Natural killer cell treated with Interleukin-12 subunit alpha and Interleukin-12 subunit beta and Interleukin-15 and Interleukin-18, amount 100 ng/mL, for 72 hours (primary cell): ENCODE measurements around the gene CARD9. TPM values are rescaled to one million over a fixed set of nuclear protein-coding genes. Genes with fewer than 3 reads are reported as not detected.

Experiments
- ATAC-seq, 2 donors: fragments of 150-1000 bp; cut with Tn5 transposase in 1 of 2; sonication (Bioruptor Pico), chemical (Tn5 transposase) in 1 of 2; 2 replicates each; pipeline ENCODE4 v1.10.0; 2021
- DNase-seq: peaks from one replicate; pipeline ENCODE4 v3.0.0; 2022; ENCODE audit warnings: low spot score
- H3K27ac Mint-ChIP-seq, 2 donors: 1 replicate in 1 of 2; 2 replicates in 1 of 2; pipeline ENCODE4 v1.8.0; 2022; ENCODE audit warnings: mixed read lengths in 2 of 2, mild to moderate bottlenecking in 1 of 2, moderate library complexity in 1 of 2
- H3K27me3 Mint-ChIP-seq, 2 donors: 1 replicate in 1 of 2; 2 replicates in 1 of 2; pipeline ENCODE4 v1.8.0; 2022; ENCODE audit warnings: mixed read lengths in 2 of 2
- H3K36me3 Mint-ChIP-seq: one replicate; pipeline ENCODE4 v1.8.0; 2022; ENCODE audit warnings: mixed read lengths
- H3K4me1 Mint-ChIP-seq, 2 donors: 1 replicate in 1 of 2; 2 replicates in 1 of 2; pipeline ENCODE4 v1.8.0; 2022; ENCODE audit warnings: low read depth in 2 of 2, mixed read lengths in 2 of 2, mild to moderate bottlenecking in 1 of 2
- H3K4me3 Mint-ChIP-seq: one replicate; pipeline ENCODE4 v1.8.0; 2022; ENCODE audit warnings: mixed read lengths
- H3K9me3 Mint-ChIP-seq: 2 replicates; pipeline ENCODE4 v1.8.0; 2022; ENCODE audit warnings: mixed read lengths
- total RNA-seq, 2 donors: library from RNA; stranded (reverse); gene quantifications; one replicate each; pipeline ENCODE4 v1.2.3, GENCODE V29; 2022

The CARD9 gene
- total RNA-seq, 2 donors from 2014 or later = 2.8 to 9.4 TPM

DNA sequence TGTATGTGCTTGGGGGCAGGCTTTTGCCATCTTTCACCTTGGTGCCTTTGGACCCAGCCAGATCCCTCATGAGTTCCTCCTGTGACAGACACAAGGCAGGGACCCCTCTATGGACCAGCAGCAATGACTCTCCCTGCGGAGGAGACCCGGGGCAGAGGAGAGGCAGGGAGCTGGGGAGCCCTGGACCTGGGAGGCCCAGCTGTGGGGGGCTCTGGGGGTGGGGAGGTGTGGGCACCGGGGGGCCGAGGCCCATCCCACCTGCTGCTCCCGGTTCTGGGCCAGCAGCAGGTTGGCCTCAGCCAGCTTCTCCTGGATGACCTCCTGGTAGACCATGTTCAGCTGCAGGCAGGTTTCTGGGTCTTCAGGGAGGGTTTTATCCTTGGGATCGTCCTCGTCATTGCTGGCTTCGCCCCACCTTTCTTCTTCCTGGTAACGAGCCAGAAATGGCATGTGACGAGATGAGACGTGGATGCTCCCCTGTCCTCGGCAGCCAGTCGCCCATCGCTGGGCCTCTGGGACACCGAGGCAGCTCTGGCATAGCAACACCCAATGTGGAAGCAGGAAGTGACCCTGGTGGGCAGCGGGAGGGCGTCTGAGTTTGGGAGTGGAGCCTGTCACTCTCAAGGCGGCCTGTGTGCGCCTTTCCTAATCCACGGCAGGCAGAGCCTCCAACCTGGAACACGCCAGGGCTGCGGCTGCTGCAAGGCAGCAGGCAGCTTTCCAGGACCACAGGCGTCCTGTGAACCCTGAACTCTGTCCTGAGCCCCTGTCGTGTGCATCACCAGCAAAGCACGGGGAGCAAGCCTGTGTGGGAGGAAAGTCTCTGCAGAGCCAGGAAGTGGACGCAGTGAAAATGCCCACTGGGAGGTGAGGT is 22.1 kb upstream of the CARD9 start:
- Mint-ChIP-seq H3K27ac (no peak overlapping the region), H3K4me3 (no peak overlapping the region), H3K9me3 (no peaks in the 10 kb centered on the region), H3K4me1 (peaks cover 13% of the 10 kb centered on the region in 2 donors), H3K27me3 (no peaks in the 10 kb centered on the region), H3K36me3 (peaks cover 6% of the 10 kb centered on the region)
- DNase-seq (no peak), ATAC-seq (no peak)

DNA sequence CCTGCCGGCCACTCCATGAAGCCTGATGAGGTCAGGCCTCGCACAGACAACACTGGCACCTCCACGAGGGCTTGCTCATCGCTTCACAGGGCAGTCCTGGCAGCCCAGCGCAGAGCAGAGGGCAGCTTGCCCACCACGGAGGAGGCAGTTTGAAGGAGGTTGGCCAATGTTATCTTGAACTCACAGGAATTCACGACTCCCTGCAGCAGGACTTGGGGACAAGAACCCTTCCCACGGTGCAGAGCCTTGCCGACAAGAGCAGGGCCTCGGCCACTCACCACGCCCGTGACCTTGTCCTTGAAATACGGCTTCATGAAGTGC is 21.5 kb upstream of the CARD9 start:
- Mint-ChIP-seq H3K9me3 (no peaks in the 10 kb centered on the region), H3K27me3 (no peaks in the 10 kb centered on the region), H3K36me3 (peaks cover 8% of the 10 kb centered on the region), H3K4me3 (no peak overlapping the region), H3K27ac (no peak overlapping the region), H3K4me1 (peaks cover 12 to 13% of the 10 kb centered on the region in 2 donors)
- ATAC-seq = no peak
- no peak for DNase-seq

DNA sequence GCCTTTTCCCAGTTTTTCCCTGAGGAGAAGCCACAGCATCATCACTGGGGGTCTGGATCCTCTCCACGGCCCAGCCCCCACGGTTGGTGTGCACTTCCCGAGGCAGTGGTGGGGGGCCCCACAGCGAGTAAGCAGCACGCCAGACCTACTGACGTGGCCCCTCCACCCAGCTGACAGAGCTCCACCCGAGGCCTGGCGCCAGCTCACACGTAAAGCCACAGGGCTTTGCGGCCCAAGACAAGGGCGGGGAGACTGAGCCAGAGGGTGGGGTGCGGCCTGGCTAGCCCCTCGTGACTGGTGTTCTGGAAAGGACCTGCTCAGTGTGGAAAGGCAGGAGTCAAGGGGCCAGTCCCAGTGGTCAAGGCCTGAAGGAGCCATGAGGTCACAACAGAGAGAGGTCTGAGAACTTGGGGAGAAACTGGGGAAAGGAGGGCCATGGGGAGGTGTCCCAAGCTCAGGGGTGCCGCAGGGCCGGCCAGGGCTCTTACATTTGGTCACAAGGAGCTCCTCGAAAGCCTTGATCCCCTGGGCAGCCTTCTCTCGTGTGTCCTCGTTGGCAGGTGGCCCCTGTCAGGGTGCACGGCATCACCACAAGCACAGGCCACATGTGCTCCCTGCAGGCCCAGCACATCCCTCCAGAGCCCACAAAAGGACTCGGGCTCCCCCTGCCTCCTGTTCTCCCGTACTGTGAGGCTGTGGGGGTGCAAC is 21.0 kb upstream of the CARD9 start:
- DNase-seq = no peak
- Mint-ChIP-seq H3K27ac (no peak overlapping the region), H3K4me3 (no peak overlapping the region), H3K4me1 (peaks cover 12 to 13% of the 10 kb centered on the region in 2 donors), H3K36me3 (peaks cover 12% of the 10 kb centered on the region), H3K27me3 (no peaks in the 10 kb centered on the region), H3K9me3 (no peaks in the 10 kb centered on the region)
- no peak for ATAC-seq

DNA sequence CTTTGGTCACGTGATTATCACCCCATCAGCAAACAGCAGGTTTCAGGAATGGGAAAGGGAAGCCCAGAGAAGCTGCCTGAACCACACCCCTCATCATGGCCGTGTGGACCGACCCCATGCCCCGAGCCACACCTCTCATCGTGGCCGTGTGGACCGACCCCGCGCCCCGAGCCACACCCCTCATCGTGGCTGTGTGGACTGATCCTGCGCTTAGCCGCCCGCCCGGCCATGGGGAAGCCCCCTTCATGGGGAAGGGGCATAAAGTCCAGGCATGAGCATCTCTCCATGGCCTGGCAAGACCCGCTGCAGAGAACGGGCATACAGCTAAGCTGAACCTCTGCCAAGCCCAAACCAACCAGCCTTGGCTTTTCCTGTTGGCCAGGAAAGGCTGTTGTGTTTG is 20.1 kb upstream of the CARD9 start:
- DNase-seq = no peak
- Mint-ChIP-seq H3K27ac (no peak overlapping the region), H3K4me3 (no peak overlapping the region), H3K36me3 (peaks cover 12% of the 10 kb centered on the region), H3K4me1 (peaks cover 4% of the 10 kb centered on the region in 2 donors), H3K9me3 (no peaks in the 10 kb centered on the region), H3K27me3 (no peaks in the 10 kb centered on the region)
- ATAC-seq = no peak

DNA sequence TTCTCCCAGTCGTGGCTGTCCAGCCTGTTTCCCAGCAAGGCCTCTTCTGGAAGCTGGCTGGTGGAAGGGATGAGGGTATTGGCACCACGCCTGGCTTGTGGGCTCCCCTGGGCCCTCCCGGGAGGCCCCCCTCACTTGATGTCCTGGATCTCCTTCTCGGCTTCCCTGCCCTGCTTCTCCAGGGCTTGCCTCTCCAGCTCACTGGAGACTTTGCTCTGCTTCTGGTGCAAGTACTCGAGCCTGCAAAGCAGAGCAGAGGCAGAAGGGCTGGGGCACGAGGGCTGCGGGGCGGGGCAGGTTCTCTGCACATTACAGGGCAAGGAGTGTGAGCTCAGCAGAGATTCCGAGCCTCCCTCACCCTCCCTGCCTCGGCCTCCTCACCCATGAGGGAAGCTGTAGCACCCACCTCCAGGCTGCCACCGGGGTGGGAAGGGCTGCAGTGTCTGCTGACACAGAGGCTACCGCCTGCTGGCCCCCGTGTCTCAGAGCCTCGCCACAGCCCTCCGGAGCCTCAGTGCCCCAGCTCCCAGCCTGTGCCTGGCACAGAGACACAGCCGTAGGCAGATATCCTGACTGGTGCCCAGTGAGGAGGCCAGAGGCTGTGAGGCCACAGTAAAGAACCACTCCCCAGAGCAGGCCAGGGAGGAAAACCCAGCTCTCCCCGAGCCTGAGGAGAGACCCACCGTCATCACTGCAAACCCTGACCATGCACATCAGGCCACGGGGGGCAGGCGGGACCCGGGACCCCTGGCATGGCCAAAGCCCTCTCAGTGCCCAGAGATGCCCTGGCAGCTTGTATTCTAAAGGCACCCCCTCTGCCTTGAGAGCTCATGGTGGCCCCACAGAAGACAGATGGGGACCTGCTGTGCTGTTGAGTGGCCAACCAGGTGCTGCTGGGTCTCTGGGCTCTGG is 19.3 kb upstream of the CARD9 start:
- peaks cover 12% of the 10 kb centered on the region for H3K36me3 Mint-ChIP-seq
- H3K4me1 Mint-ChIP-seq = peaks cover 0 to 4% of the 10 kb centered on the region in 2 donors
- no peaks in the 10 kb centered on the region for H3K27me3 Mint-ChIP-seq
- H3K9me3 Mint-ChIP-seq = no peaks in the 10 kb centered on the region
- no peak for DNase-seq
- ATAC-seq = peak in 1 of 2 donors; percentile 26
- H3K4me3 Mint-ChIP-seq = no peak overlapping the region
- H3K27ac Mint-ChIP-seq = no peak overlapping the region

DNA sequence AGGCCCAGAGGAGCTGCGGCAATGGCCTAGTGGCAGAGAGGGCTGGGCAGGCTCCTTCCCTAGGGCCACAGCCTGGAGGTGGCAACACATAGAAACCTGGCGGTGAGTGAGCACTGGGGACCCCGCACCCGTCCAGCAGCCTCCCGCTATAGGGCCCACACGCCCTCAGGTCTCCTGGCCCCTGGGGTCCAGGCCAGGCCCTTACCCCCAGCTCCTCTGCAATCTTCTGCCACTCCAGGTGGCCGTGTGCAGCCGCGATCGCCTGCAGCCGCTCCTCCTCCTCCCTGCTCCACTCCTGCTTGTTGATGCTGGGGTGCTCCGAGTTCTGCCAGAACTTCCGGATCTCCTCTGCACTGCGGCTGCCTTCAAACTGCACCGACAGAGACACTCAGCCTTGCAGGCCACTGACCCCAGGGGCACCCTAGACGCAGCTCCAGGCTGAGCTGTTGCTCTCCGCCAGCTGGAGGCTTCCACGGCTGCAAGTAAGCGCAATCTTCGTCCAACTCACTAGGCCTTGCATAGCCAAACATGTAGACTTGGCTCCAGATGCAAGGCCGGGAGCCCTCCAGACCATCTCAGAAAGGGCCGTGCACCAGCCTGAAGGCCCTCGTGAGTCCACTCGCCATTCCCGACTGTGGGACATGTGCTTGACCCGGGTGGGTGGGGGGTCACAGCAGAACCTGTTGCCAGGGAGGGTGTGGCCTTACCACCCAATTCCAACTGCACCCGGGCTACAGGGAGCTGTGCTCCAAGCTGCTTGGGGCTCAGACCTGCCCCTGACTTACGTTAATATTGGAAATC is 18.5 kb upstream of the CARD9 start:
- Mint-ChIP-seq H3K27ac (no peak overlapping the region), H3K9me3 (no peaks in the 10 kb centered on the region), H3K27me3 (no peaks in the 10 kb centered on the region), H3K4me1 (peaks cover 0 to under 1% of the 10 kb centered on the region in 2 donors), H3K36me3 (peaks cover 12% of the 10 kb centered on the region), H3K4me3 (no peak overlapping the region)
- DNase-seq (no peak), ATAC-seq (no peak)

DNA sequence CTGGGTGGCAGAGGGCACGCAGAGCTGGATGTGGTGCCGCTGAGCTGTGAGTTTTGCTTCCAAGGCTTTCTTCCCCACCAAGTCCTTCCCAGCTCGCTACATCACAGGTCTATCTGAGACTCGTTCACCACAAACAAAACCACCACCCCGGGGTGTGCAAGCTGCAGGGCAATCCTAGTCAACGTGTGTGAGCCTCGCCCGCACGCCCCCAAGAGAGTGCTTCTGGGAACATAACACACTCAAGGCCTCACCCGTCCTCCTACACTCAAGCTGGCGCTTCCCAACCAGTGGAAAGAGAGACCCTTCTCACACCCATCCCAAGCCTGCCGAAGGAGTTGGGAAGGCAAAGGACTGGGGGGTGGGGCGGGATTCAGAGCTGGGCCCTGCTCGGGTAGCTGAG is 15.9 kb upstream of the CARD9 start:
- Mint-ChIP-seq H3K4me3 (no peak overlapping the region), H3K4me1 (peaks cover 14 to 16% of the 10 kb centered on the region in 2 donors), H3K27me3 (no peaks in the 10 kb centered on the region), H3K36me3 (peaks cover 27% of the 10 kb centered on the region), H3K9me3 (no peaks in the 10 kb centered on the region), H3K27ac (no peak overlapping the region)
- no peak for ATAC-seq
- no peak for DNase-seq

DNA sequence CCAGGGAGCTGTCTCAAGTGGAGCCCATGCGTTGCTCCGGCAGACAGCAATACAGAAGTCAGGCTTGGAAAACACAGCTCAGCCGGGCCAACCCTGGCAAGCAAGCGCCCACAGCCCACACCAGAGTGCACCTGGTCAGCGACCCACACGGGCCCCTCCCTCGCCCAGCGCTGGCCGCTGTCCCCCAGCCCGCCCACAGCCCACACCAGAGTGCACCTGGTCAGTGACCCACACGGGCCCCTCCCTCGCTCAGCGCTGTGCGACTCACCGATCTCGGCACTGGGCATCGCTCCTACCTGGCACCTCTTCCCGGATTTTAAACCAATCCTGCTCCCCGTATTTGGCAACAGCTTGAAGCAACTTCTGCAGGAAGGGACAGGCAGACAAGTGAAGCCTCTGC is 13.7 kb upstream of the CARD9 start:
- no peaks in the 10 kb centered on the region for H3K9me3 Mint-ChIP-seq
- no peaks in the 10 kb centered on the region for H3K27me3 Mint-ChIP-seq
- DNase-seq (no peak), ATAC-seq (no peak)
- H3K27ac Mint-ChIP-seq = no peak overlapping the region
- peaks cover 14 to 21% of the 10 kb centered on the region in 2 donors for H3K4me1 Mint-ChIP-seq
- peaks cover 27% of the 10 kb centered on the region for H3K36me3 Mint-ChIP-seq
- no peak overlapping the region for H3K4me3 Mint-ChIP-seq

DNA sequence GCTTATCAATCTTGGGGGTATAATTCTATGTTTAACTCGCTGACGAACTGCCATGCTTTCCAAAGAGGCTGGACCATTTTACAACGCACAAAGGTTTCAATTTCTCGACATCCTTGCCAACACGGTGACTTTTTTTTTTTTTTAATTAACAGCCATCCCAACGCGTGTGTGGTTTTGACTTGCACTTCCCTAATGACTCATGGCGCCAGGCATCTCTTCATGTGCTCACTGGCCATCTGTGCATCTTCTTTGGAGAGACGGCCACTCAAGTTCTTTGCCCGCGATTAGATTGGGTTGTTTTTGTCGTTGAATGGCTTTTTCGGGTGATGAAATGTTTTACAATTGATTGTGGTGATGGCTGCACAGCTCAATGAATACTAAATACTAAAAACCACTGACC is 12.5 kb upstream of the CARD9 start:
- peak; percentile 53 to 63 for ATAC-seq
- Mint-ChIP-seq H3K27me3 (no peaks in the 10 kb centered on the region), H3K9me3 (no peaks in the 10 kb centered on the region), H3K4me1 (peaks cover 14 to 21% of the 10 kb centered on the region in 2 donors), H3K36me3 (peaks cover 21% of the 10 kb centered on the region), H3K4me3 (peak overlapping the region; percentile 73), H3K27ac (peak overlapping the region; percentile 17 to 60)
- DNase-seq = no peak

DNA sequence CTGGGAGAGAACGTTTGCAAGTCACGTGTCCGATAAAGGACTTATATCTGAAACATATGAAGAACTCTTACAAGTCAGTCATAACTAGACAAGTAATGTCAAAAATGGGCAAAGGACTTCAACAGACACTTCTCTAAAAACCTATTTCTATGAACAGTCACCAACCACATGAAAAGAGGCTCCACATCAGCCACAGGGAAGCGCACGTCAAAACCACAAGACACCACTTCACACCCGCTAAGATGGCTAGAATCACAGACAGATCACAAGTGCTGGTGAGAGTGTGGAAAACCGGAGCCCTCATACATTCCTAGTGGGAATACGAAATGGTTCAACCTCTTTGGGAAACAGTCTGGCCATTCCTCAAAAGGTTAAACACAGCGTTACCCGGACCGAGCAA is 11.5 kb upstream of the CARD9 start:
- Mint-ChIP-seq H3K36me3 (peaks cover 20% of the 10 kb centered on the region), H3K27ac (peak overlapping the region; percentile 60 to 75), H3K4me3 (peak overlapping the region; percentile 73), H3K9me3 (no peaks in the 10 kb centered on the region), H3K27me3 (no peaks in the 10 kb centered on the region), H3K4me1 (peaks cover 14 to 21% of the 10 kb centered on the region in 2 donors)
- DNase-seq (peak; percentile 78), ATAC-seq (peak; percentile 83 to 87)

DNA sequence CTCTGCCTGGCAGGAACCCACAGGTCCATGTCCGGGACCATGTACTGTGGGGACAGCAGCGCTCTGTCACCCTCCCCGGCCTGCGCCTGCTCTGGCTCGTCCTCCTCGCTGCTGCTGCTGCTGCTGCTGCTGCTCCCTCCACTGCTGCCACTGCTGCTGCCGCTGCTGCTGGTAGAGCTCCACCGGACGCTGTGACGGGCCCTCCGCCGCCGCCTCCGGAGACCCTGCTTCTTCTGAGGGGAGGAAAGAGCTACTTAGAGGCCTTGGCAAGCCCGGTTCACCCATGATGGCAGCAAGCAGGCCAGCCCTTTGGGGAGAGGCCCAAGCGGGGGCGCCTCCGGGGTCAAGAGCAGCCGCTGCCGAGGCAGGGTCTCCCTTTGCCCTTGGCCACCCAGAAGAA is 10.0 kb upstream of the CARD9 start:
- peaks cover 15% of the 10 kb centered on the region for H3K36me3 Mint-ChIP-seq

DNA sequence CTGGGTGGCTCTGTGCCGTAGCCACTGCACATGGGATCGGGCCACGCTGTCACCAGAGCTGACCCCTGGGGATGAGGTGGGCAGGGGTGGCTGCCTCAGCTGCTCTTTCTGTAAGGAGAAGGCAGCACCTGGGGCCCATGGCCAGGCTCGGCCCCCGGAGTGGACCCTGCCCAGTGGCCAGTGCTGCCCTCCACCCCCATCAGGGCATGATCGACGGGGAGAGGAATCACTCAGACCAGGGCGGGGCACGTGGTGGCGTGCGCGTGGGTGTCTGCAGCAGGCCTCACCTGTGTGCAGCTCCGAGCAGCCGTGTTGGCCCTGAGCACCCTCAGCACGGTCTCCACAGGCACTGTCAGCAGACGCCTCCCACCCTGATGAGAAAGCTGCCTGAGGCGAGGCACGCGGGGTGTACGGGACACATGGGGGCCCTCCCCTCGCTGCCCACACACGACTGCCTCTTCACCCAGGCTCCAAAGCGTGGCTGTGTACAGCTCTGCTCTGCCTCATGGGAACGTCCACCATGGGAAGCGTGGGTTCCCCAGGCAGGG is 8.6 kb upstream of the CARD9 start:
- no peak for DNase-seq
- Mint-ChIP-seq H3K27me3 (no peaks in the 10 kb centered on the region), H3K27ac (no peak overlapping the region), H3K9me3 (no peaks in the 10 kb centered on the region), H3K4me3 (no peak overlapping the region), H3K36me3 (peaks cover 15% of the 10 kb centered on the region), H3K4me1 (peaks cover 14 to 21% of the 10 kb centered on the region in 2 donors)
- ATAC-seq = no peak

More for the DNA sequence above, 10.0 kb upstream of the CARD9 start:
- Mint-ChIP-seq H3K4me3 (no peak overlapping the region), H3K27ac (no peak overlapping the region), H3K27me3 (no peaks in the 10 kb centered on the region), H3K9me3 (no peaks in the 10 kb centered on the region), H3K4me1 (peaks cover 14 to 21% of the 10 kb centered on the region in 2 donors)
- ATAC-seq (no peak), DNase-seq (no peak)

DNA sequence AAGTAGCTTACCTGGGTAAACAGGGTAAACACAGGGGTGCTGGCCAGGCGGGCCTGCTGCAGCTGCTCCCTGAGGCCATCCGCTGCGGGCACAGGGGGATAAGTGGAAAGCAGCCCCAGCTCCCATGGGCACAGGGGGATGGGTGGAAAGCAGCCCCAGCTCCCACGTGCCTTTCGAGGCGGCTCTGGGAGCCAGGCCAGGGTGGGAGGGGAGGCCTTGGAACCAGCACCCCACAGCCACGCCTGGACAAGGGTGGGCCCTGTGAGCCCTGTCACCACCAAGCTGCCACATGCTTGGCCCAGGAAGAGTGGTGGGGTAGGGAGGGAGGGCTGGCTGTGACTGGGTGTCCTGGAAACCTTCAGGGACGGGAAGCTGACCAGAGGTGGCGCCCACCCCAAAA is 7.8 kb upstream of the CARD9 start:
- DNase-seq (no peak), ATAC-seq (no peak)
- H3K4me1 Mint-ChIP-seq = peaks cover 14 to 21% of the 10 kb centered on the region in 2 donors
- H3K27me3 Mint-ChIP-seq = no peaks in the 10 kb centered on the region
- H3K36me3 Mint-ChIP-seq = peaks cover 15% of the 10 kb centered on the region
- no peaks in the 10 kb centered on the region for H3K9me3 Mint-ChIP-seq
- no peak overlapping the region for H3K4me3 Mint-ChIP-seq
- H3K27ac Mint-ChIP-seq = no peak overlapping the region
